ENCODE results near the gene HJV. TPM values are rescaled to one million over a fixed set of nuclear protein-coding genes. Genes with fewer than 3 reads are reported as not detected.

HJV gene
- total and polyA plus RNA-seq, 2 donors (not counting 1 experiment from before 2014, with no cell fraction given): not detected

DNA sequence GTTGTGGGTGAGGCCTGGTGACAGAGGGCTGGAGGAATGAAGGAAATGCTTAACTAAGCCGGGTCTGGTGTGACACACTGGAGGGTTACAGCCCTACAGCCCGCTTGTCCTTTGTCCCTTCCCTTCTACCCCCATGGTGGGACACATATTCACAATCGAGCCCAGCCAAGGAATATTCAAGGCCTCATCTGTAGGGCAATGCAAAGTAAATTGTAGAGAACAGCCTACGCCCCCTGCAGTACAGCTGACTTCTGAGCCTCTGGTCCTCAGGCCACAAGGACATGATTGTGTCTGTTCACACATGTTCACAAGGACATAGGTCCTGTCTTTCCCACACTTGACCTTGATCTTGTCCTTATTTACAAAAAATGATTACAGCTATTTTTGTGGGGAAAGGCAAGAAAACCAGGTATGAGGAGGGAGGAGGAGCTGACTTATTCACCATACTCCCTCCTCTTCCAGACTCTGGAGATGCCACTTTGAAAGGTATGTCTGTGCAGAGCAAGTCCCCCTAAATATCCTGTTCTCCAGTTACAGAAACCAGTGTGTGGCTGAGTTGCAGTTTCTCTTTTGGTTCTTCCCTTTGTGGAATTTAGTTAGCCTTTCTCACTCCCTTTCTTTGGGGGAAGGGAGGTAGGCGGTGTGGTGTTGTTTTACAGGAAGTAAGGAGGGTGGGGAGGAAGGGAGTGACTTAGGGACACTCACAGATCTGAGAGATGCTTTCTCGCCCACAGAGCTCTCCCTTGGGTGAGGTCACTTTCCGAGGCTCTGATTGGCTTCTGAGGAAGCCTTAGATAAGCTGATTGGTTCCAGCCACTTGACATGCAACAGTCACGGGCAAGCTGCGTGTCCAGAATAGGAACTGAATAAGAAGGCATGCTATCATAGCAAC, 42.4 kb downstream of the HJV start:
- H3K4me2 ChIP-seq (ENCODE audit: extremely low read depth, insufficient read depth, low read length): peak overlapping the region; percentile 36
- no peak for TF ChIP-seq EZH2 (IDR thresholded peaks at IDR 0.05; ENCODE audit: low read length, missing control alignments)
- peak; percentile 29 to 41 for TF ChIP-seq CTCF (conservative IDR thresholded peaks at IDR 0.05 in 1 of 2, IDR thresholded peaks at IDR 0.05 in 1 of 2; ENCODE audit: low read depth in 1 of 2, low read length in 2 of 2)
- H3K4me1 ChIP-seq (ENCODE audit: control insufficient read depth, extremely low read depth, insufficient read depth, low read length): peaks cover 21% of the 10 kb centered on the region
- peak; percentile 100 for DNase-seq (ENCODE audit: low read depth in 2 of 2)
- H3K9me3 ChIP-seq (ENCODE audit: control insufficient read depth, insufficient read depth, low read depth, low read length): no peaks in the 10 kb centered on the region
- no peaks in the 10 kb centered on the region for H4K20me1 ChIP-seq (ENCODE audit: control insufficient read depth, extremely low read depth, insufficient read depth, low read length)
- H3K79me2 ChIP-seq (ENCODE audit: control insufficient read depth, insufficient read depth, low read length): no peaks in the 10 kb centered on the region
- H3K27me3 ChIP-seq (ENCODE audit: control insufficient read depth, insufficient read depth, low read length): no peaks in the 10 kb centered on the region
- H3K9ac ChIP-seq (ENCODE audit: insufficient read depth, low read length): no peak overlapping the region
- no peak overlapping the region for H2AFZ ChIP-seq (ENCODE audit: low read length)
- no peaks in the 10 kb centered on the region for H3K36me3 ChIP-seq (ENCODE audit: control insufficient read depth, insufficient read depth, low read length)
- H3K4me3 ChIP-seq (replicated peaks in 1 of 4; ENCODE audit: control extremely low read depth in 1 of 4, insufficient read depth in 1 of 4, low read depth in 3 of 4, low read length in 4 of 4): peak overlapping the region in 2 of 4 experiments; percentile 36 to 60
- peak overlapping the region; percentile 87 for H3K27ac ChIP-seq (ENCODE audit: insufficient read depth, low read length)

DNA sequence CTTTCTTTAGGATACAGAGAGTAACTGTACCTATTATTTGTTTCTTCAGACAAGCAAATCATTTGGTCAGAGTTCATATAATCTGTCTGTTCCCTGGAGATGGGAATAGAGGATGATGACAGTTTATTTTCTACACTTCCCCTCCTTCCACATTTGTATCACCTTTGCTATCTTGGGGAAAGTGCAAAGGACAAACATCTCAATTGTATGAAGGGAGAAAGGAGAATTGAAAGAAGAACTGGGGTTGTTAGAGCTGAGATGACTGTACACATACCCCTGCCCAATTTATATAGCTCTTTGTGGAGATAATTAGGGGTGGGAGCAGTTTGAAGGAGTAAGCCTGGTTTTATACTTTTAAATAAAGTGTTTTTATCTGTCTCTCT, 43.1 kb downstream of the HJV start:
- H3K9ac ChIP-seq (ENCODE audit: insufficient read depth, low read length): no peak overlapping the region
- no peaks in the 10 kb centered on the region for H3K9me3 ChIP-seq (ENCODE audit: control insufficient read depth, insufficient read depth, low read depth, low read length)
- no peak for TF ChIP-seq CTCF (conservative IDR thresholded peaks at IDR 0.05 in 1 of 2, IDR thresholded peaks at IDR 0.05 in 1 of 2; ENCODE audit: low read depth in 1 of 2, low read length in 2 of 2)
- TF ChIP-seq EZH2 (IDR thresholded peaks at IDR 0.05; ENCODE audit: low read length, missing control alignments): no peak
- no peak for DNase-seq (ENCODE audit: low read depth in 2 of 2)
- no peak overlapping the region for H2AFZ ChIP-seq (ENCODE audit: low read length)
- no peak overlapping the region for H3K4me2 ChIP-seq (ENCODE audit: extremely low read depth, insufficient read depth, low read length)
- H4K20me1 ChIP-seq (ENCODE audit: control insufficient read depth, extremely low read depth, insufficient read depth, low read length): no peaks in the 10 kb centered on the region
- peak overlapping the region in 1 of 4 experiments; percentile 60 for H3K4me3 ChIP-seq (replicated peaks in 1 of 4; ENCODE audit: control extremely low read depth in 1 of 4, insufficient read depth in 1 of 4, low read depth in 3 of 4, low read length in 4 of 4)
- no peaks in the 10 kb centered on the region for H3K27me3 ChIP-seq (ENCODE audit: control insufficient read depth, insufficient read depth, low read length)
- peaks cover 21% of the 10 kb centered on the region for H3K4me1 ChIP-seq (ENCODE audit: control insufficient read depth, extremely low read depth, insufficient read depth, low read length)
- H3K27ac ChIP-seq (ENCODE audit: insufficient read depth, low read length): peak overlapping the region; percentile 85
- H3K36me3 ChIP-seq (ENCODE audit: control insufficient read depth, insufficient read depth, low read length): no peaks in the 10 kb centered on the region
- H3K79me2 ChIP-seq (ENCODE audit: control insufficient read depth, insufficient read depth, low read length): no peaks in the 10 kb centered on the region

- DNase-seq (ENCODE audit: low read depth in 2 of 2): peak; percentile 80 to 91
- Histone ChIP-seq H3K4me3 (replicated peaks in 1 of 4; ENCODE audit: control extremely low read depth in 1 of 4, insufficient read depth in 1 of 4, low read depth in 3 of 4, low read length in 4 of 4) (no peak overlapping the region), H2AFZ (ENCODE audit: low read length) (no peak overlapping the region), H3K27me3 (ENCODE audit: control insufficient read depth, insufficient read depth, low read length) (no peaks in the 10 kb centered on the region), H3K27ac (ENCODE audit: insufficient read depth, low read length) (peak overlapping the region; percentile 85), H3K9me3 (ENCODE audit: control insufficient read depth, insufficient read depth, low read depth, low read length) (no peaks in the 10 kb centered on the region), H3K36me3 (ENCODE audit: control insufficient read depth, insufficient read depth, low read length) (no peaks in the 10 kb centered on the region), H3K4me1 (ENCODE audit: control insufficient read depth, extremely low read depth, insufficient read depth, low read length) (peaks cover 21% of the 10 kb centered on the region), H3K4me2 (ENCODE audit: extremely low read depth, insufficient read depth, low read length) (no peak overlapping the region), H3K79me2 (ENCODE audit: control insufficient read depth, insufficient read depth, low read length) (no peaks in the 10 kb centered on the region), H4K20me1 (ENCODE audit: control insufficient read depth, extremely low read depth, insufficient read depth, low read length) (no peaks in the 10 kb centered on the region), H3K9ac (ENCODE audit: insufficient read depth, low read length) (no peak overlapping the region)
- TF ChIP-seq CTCF (conservative IDR thresholded peaks at IDR 0.05 in 1 of 2, IDR thresholded peaks at IDR 0.05 in 1 of 2; ENCODE audit: low read depth in 1 of 2, low read length in 2 of 2): peak; percentile 81 to 86
- no peak for TF ChIP-seq EZH2 (IDR thresholded peaks at IDR 0.05; ENCODE audit: low read length, missing control alignments)
These were observed 43.8 kb downstream of the HJV start for GRCh38 chr1:145977486-145978470.
